ENCODE measurements around the gene TIAM2. TPM values are rescaled to one million over a fixed set of nuclear protein-coding genes. Genes with fewer than 3 reads are reported as not detected.

TIAM2 gene
- total RNA-seq, 4 donors from 2014 or later: 6.5 to 13.4 (median 10.7) TPM

DNA sequence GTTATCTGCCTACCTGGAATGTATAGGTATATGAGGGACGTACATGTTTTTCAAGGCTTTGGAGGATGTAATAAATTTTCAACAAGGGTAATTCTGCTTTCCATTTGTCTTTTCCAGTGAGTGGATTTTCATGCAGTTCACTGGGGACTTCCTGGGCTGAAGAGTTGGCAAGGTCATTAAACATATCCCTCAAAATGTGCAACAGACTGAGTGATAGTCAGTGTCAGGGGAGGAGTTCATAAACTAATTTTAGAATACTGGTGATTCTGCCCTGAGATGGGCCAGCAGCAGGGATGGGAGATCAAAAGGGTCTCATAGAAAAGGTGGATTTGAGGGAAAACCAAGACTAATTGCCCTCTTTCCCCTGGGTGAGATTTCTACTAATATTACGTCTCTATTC is 146.4 kb downstream of the TIAM2 start:
- TF ChIP-seq, protein P1, sequence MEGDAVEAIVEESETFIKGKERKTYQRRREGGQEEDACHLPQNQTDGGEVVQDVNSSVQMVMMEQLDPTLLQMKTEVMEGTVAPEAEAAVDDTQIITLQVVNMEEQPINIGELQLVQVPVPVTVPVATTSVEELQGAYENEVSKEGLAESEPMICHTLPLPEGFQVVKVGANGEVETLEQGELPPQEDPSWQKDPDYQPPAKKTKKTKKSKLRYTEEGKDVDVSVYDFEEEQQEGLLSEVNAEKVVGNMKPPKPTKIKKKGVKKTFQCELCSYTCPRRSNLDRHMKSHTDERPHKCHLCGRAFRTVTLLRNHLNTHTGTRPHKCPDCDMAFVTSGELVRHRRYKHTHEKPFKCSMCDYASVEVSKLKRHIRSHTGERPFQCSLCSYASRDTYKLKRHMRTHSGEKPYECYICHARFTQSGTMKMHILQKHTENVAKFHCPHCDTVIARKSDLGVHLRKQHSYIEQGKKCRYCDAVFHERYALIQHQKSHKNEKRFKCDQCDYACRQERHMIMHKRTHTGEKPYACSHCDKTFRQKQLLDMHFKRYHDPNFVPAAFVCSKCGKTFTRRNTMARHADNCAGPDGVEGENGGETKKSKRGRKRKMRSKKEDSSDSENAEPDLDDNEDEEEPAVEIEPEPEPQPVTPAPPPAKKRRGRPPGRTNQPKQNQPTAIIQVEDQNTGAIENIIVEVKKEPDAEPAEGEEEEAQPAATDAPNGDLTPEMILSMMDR (IDR thresholded peaks at IDR 0.05; ENCODE audit: low read depth): no peak

- TF ChIP-seq, protein P1 (IDR thresholded peaks at IDR 0.05; ENCODE audit: low read depth): no peak
Observed at GRCh38 chr6:155142168-155143028, 147.3 kb downstream of the TIAM2 start.

DNA sequence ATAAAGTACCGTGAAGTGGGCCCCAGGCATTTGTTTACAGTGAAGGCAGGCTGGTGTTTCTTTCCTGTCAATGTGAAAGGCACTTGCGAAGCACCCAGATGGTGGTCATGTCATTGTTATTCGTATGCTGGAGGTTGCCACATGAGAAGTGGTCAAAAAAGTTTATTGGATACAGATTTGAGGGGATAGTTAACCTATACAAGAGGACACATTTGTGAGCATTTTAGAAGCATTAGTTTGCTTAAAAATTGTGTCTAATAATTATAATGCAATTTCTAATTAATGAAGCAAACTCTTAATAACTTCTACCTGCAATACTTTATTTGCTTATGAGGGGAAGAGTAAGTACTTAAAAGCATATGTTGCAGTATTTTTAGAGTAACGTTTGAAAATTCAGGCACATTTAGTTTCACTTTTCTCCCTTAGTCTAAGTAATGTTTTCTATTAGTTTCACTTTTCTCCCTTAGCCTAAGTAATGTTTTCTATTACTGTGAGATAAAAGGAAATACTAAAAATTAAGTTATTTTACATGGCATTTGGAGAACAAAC is 148.0 kb downstream of the TIAM2 start:
- TF ChIP-seq, protein P1 (IDR thresholded peaks at IDR 0.05; ENCODE audit: low read depth): no peak

DNA sequence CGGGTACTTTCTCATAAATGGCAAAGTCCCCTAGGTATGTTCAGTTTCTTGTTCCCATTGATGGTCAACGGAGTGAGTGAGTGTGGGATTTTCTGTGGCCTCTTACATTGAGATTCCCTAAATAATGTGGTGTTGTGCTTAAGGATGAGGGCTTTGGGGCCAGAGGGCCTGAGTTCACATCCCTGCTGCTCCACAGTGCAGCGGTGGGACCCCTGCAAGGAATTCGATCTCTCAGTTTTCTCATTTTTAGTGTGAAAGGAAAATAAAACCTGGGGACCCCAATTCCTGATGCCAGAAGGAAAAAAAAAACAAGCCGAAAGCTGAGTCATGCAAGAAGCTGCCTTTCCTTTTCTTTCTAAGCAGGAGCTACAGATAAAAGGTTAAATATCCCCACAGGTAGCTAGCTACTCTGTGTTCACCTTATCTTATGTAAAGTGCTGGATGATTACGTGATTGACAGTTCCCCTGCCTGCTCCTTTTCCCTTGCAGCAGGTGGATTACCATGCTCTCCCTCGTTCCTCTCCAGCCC is 148.5 kb downstream of the TIAM2 start:
- TF ChIP-seq, protein P1 (IDR thresholded peaks at IDR 0.05; ENCODE audit: low read depth): no peak

DNA sequence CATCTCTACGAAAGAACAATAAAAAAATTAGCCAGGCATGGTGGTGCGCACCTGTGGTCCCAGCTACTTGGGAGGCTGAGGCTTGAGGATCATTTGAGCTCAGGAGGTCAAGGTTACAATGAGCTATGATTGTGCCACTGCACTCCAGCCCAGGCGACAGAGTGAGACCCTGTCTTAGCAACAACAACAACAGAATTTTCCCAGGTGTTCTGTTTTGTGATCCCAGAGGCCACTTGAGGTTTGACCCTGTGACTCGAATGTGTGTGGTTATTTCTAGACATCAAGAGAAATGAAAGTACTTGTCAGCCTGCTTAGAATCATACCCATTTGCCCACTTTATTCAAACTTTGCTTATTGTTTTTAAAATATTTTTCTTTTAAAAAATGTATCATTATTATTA is 151.1 kb downstream of the TIAM2 start:
- TF ChIP-seq, protein P1 (IDR thresholded peaks at IDR 0.05; ENCODE audit: low read depth): no peak

GRCh38 chr6:155147958-155148663 is 153.0 kb downstream of the TIAM2 start:
- TF ChIP-seq, protein P1 (IDR thresholded peaks at IDR 0.05; ENCODE audit: low read depth): no peak

Measured in subcutaneous adipose tissue (tissue), 4 donors.